GM19035 (cell line): ENCODE results near the gene ERCC2.

Experiments
- ATAC-seq: cut with Tn5 transposase; IDR thresholded peaks from one replicate; pipeline ENCODE4 v1.9.1; 2021; ENCODE audit not compliant: unreplicated experiment

ERCC2 gene

GRCh38 chr19:45306518-45307027 is 63.8 kb downstream of the ERCC2 start:
- ATAC-seq = no peak

GRCh38 chr19:45306040-45306439 is 64.3 kb downstream of the ERCC2 start:
- no peak for ATAC-seq

- ATAC-seq = no peak
Observed at GRCh38 chr19:45305421-45305820, 65.0 kb downstream of the ERCC2 start.

GRCh38 chr19:45305007-45305406 is 65.4 kb downstream of the ERCC2 start:
- no peak for ATAC-seq

GRCh38 chr19:45304141-45304926 is 66.0 kb downstream of the ERCC2 start:
- no peak for ATAC-seq

- ATAC-seq = no peak
Observed at GRCh38 chr19:45303269-45304060, 66.9 kb downstream of the ERCC2 start.

GRCh38 chr19:45302416-45302815 is 68.0 kb downstream of the ERCC2 start:
- ATAC-seq = no peak
